Amniotic stem cell (primary cell): ENCODE data around the gene LGR5.
"Not testable (repeated sequence)": the region's sequence is repeated elsewhere in the genome, so short reads cannot be mapped to it uniquely, and the experiment has no call there.

Source experiments
- DNase-seq: peaks from one replicate; lab custom pipeline; 2025; lab: John Stamatoyannopoulos, UW

The LGR5 gene

GRCh38 chr12:71551529-71551928, 111.9 kb downstream of the LGR5 start:
- DNase-seq, result peak; percentile 11

GRCh38 chr12:71552728-71553501, 113.3 kb downstream of the LGR5 start:
- DNase-seq, result no peak

- DNase-seq, result no peak
Observed at GRCh38 chr12:71555191-71555590, 115.6 kb downstream of the LGR5 start.

GRCh38 chr12:71555789-71556188, 116.2 kb downstream of the LGR5 start:
- not testable (repeated sequence) for DNase-seq

- DNase-seq, result no peak
Observed at GRCh38 chr12:71556448-71556847, 116.8 kb downstream of the LGR5 start.

GRCh38 chr12:71556875-71557274, 117.3 kb downstream of the LGR5 start:
- peak; percentile 77 for DNase-seq

- no peak for DNase-seq
Observed at GRCh38 chr12:71558445-71558844, 118.8 kb downstream of the LGR5 start.

- DNase-seq, result no peak
Observed at GRCh38 chr12:71562676-71563595, 123.3 kb downstream of the LGR5 start.

- DNase-seq, result no peak
Observed at GRCh38 chr12:71565535-71565934, 125.9 kb downstream of the LGR5 start.

- DNase-seq, result no peak
Observed at GRCh38 chr12:71566655-71567054, 127.1 kb downstream of the LGR5 start.

- DNase-seq, result no peak
Observed at GRCh38 chr12:71567537-71567936, 127.9 kb downstream of the LGR5 start.

GRCh38 chr12:71569885-71570284, 130.3 kb downstream of the LGR5 start:
- DNase-seq, result not testable (repeated sequence)

GRCh38 chr12:71576496-71576895, 136.9 kb downstream of the LGR5 start:
- no peak for DNase-seq

GRCh38 chr12:71578694-71579258, 139.2 kb downstream of the LGR5 start:
- no peak for DNase-seq

GRCh38 chr12:71581206-71581605, 141.6 kb downstream of the LGR5 start:
- no peak for DNase-seq

- DNase-seq, result no peak
Observed at GRCh38 chr12:71582925-71583324, 143.3 kb downstream of the LGR5 start.

GRCh38 chr12:71584356-71584755, 144.8 kb downstream of the LGR5 start:
- no peak for DNase-seq

GRCh38 chr12:71585218-71585617, 145.6 kb downstream of the LGR5 start:
- no peak for DNase-seq

- DNase-seq, result no peak
Observed at GRCh38 chr12:71587012-71587411, 147.4 kb downstream of the LGR5 start.

GRCh38 chr12:71589478-71589881, 149.9 kb downstream of the LGR5 start:
- DNase-seq, result no peak

GRCh38 chr12:71591601-71592000, 152.0 kb downstream of the LGR5 start:
- DNase-seq, result no peak

GRCh38 chr12:71592841-71593240, 153.2 kb downstream of the LGR5 start:
- no peak for DNase-seq
